GM13977 (cell line): ENCODE measurements around the gene PIGQ.
"Not testable (repeated sequence)": the region's sequence is repeated elsewhere in the genome, so short reads cannot be mapped to it uniquely, and the experiment has no call there.

Experiments used
- DNase-seq: peaks from one replicate; pipeline ENCODE4 v3.0.0; 2012; ENCODE audit warnings: low spot score
- in situ Hi-C: fragments of 300-500 bp; cut with MboI; formaldehyde crosslinking; loops from one replicate; pipeline ENCODE4 v1.12.0; 2022; ENCODE audit warnings: low sequenced_read_pairs, low pct_unique_long_range_greater_than_20kb, mixed read lengths, inconsistent platforms; ENCODE audit not compliant: unreplicated experiment
- TF ChIP-seq, protein P1 (sequence below): IDR thresholded peaks from 2 replicates; pipeline ENCODE4 v1.5.1; 2012; ENCODE audit warnings: mild to moderate bottlenecking, control low read depth; ENCODE audit not compliant: insufficient read depth; ENCODE audit errors: extremely low read depth, missing control alignments

The PIGQ gene

DNA sequence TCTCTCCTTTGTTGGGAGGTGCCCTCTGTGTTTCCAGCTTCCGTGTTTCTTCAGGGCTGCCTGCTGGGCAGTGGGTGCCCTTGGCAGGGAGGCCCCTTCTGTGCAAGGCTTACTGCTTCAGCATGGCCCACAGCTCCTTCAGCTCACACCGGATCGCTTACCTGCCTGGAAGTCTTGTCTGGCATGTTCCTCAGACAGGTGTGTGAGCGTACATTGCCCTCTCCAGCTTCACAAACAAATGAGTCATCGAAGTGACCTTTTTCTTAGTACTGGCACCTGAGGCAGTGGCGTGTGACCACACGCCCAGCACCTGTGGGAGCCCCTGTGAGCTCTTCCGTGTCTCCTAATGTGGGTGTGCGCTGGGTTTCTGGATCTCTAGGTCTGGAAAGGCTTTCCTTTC is 23.6 kb downstream of the PIGQ start:
- no peak for DNase-seq
- TF ChIP-seq, protein P1, sequence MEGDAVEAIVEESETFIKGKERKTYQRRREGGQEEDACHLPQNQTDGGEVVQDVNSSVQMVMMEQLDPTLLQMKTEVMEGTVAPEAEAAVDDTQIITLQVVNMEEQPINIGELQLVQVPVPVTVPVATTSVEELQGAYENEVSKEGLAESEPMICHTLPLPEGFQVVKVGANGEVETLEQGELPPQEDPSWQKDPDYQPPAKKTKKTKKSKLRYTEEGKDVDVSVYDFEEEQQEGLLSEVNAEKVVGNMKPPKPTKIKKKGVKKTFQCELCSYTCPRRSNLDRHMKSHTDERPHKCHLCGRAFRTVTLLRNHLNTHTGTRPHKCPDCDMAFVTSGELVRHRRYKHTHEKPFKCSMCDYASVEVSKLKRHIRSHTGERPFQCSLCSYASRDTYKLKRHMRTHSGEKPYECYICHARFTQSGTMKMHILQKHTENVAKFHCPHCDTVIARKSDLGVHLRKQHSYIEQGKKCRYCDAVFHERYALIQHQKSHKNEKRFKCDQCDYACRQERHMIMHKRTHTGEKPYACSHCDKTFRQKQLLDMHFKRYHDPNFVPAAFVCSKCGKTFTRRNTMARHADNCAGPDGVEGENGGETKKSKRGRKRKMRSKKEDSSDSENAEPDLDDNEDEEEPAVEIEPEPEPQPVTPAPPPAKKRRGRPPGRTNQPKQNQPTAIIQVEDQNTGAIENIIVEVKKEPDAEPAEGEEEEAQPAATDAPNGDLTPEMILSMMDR, result no peak
- in situ Hi-C loops, result no loop called here

DNA sequence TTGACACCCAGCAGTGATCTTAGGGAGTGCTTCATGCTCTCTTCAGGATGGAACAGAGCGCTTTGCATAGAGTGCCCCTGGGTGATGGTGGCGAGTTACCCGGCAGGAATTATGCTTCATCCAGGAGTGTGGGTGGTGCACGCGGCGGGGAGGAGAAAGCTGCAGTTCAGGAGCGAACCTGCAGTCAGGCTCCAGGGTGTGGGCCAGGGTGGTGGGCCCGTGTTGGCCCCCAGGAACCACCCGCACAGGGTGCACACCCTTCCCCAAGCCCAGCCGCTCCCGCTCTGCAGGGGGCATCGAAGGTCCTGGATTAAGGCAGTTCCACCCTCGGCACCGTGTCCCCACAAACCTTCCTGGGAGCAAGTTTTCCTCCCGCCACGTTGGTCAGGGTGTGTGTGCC is 24.0 kb downstream of the PIGQ start:
- in situ Hi-C loops, result no loop called here
- DNase-seq, result no peak
- TF ChIP-seq, protein P1, result no peak

DNA sequence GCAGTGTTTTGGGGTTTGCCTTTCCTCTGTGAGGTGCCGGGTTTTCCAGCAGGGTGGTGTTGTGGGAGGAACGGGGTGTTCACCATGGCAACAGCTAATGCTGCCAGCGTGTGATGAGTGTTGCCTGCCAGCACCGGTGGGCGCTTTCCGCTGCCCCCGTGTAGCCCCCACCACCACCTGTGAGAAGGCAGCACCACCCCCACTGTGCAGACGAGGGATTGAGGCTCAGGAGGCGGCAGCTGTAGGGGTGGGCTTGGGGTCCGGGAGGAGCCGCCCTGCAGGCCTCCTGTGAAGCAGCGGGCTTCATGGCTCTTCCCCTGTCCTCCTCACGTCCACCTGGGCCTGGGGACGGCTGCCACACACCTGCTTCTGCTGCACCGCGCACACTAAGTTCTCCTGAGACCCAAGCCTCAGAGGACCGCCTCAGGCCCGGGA is 25.3 kb downstream of the PIGQ start:
- no peak for DNase-seq
- TF ChIP-seq, protein P1, result no peak
- in situ Hi-C loops, result no loop called here

DNA sequence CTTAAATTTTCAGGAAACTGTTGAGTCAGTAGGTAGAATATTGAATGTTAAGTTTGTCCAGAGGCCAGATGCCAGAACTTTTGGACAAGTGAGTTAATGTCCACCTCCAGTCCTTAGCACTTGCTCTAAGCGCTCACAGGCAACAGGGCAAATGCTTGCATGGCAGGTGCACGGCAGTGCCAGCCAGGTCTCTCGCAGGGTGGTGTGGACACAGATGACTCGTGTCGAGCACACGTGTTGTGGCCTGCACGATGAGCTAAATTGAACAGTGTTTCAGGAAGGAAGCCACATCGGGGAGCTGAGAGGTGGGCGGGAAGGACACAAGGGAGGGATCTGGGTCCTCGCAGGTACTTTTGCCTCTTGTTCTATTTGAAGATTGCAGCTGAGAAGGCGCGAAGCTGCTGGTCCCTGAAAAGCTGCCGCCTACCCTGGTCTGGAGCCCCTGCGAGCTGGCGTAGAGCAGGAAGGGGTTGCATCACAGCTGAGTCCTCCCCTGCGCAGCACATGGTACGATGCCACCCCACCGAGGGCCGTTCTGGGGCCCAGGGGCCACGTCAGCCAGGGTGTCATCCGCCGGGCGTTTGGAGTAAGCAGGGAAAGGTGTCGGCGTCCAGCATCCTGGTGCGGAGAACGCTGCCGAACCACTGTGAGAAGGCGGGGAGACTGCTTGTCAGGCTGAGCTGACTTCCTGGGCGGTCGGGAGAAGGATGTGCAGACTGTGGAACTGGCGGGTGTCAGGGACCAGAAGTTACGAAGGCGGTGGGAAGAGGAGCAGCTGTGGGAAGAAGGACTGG is 26.4 kb downstream of the PIGQ start:
- no peak for DNase-seq
- TF ChIP-seq, protein P1, result no peak
- in situ Hi-C loops, result no loop called here

DNA sequence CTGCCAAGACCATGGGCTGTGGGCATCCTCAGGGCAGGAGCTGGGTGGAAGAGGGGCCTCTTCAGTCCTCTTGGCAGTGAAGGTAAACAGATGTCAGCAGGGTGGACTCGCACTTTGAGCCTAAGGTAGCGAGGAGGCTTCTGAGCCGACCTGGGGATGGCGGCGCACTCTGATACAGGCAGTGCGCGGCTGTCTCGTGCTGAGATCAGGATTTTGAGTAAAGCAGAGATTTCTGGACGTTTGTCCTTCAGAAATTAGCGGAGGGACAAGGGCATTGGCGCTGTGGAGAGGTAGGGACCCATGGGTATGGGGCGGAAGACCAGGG is 26.9 kb downstream of the PIGQ start:
- no peak for DNase-seq
- TF ChIP-seq, protein P1, result no peak

DNA sequence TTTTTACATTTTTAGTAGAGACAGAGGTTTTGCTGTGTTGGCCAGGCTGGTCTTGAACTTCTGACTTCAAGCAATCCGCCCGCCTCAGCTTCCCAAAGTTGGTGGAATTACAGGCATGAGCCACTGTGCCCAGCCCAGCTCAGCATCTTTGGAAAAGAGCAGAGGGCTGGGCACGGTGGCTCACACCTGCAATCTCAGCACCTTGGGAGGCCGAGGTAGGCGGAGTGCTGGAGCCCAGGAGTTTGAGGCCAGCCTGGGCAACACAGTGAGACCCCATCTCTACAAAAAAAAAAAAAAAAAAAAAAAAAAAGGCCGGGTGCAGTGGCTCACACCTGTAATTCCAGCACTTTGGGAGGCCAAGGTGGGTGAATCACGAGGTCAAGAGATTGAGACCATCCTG is 27.9 kb downstream of the PIGQ start:
- in situ Hi-C loops, DNase-seq: not testable (repeated sequence)

More for the DNA sequence above, 26.9 kb downstream of the PIGQ start:
- in situ Hi-C loops, result no loop called here

DNA sequence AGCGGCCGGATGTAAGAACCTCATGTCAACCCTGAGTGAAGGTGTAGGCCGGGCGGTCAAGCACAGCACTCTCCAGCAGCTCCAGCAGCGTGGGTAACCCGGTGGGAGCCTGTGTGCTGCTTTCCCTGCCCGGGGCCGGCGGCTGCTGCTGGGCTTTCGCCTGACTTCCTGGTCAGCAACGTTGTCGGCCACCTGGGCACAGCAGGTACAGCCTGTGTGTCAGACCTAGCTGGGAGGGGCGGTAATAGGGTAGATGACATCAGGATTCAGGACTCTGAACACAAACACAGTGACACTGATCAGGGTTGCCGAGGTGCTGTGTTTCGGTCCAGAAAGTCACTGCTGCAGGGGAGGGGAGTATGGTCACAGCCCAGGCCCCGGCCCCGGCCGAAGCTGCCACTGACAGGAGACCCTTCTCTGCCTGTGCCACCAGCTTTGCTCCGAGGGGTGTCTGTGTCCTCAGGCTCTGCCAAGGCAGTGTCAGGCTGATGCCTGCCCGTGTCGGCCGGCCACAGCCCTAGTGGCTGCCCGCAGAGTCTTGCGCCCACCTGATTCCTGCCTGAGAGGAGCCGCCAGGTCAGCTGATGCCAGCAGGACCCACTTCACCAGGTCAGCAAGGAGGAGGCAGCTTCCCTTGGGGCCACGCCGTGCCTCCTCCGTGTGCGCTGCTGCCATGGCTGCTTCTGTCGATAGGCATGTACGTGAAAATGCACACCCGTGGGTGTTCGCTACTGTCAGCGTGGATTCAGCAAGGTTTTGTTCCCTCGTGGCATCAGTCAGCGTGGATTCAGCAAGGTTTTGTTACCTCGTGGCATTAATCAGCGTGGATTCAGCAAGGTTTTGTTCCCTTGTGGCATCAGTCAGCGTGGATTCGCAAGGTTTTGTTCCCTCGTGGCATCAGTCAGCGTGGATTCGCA is 29.3 kb downstream of the PIGQ start:
- TF ChIP-seq, protein P1, result no peak
- no peak for DNase-seq
- in situ Hi-C loops, result no loop called here
